Neural crest cell (in vitro differentiated cells): Measurements from ENCODE around the gene PDXP. TPM values are rescaled to one million over a fixed set of nuclear protein-coding genes. Genes with fewer than 3 reads are reported as not detected.
A peak's percentile ranks its signal among the peaks of the same experiment; 100 is the strongest.

Experiments
- DNase-seq: peaks from one replicate; pipeline ENCODE4 v3.0.0; 2021; ENCODE audit warnings: low read depth, mixed read lengths, low spot score
- H3K27ac Mint-ChIP-seq: one replicate; pipeline ENCODE4 v1.8.0; 2021; ENCODE audit warnings: mild to moderate bottlenecking, mixed read lengths; ENCODE audit not compliant: unreplicated experiment
- H3K27me3 Mint-ChIP-seq: 2 replicates; pipeline ENCODE4 v1.8.0; 2021; ENCODE audit warnings: low read depth, mild to moderate bottlenecking, mixed read lengths
- H3K36me3 Mint-ChIP-seq: 2 replicates; pipeline ENCODE4 v1.8.0; 2021; ENCODE audit warnings: low read depth, mild to moderate bottlenecking, mixed read lengths
- H3K4me1 Mint-ChIP-seq: 2 replicates; pipeline ENCODE4 v1.8.0; 2021; ENCODE audit warnings: mixed read lengths
- H3K4me3 Mint-ChIP-seq: one replicate; pipeline ENCODE4 v1.8.0; 2021; ENCODE audit warnings: mild to moderate bottlenecking, mixed read lengths
- H3K9me3 Mint-ChIP-seq: 2 replicates; pipeline ENCODE4 v1.8.0; 2021; ENCODE audit warnings: mixed read lengths
- CTCF ChIP-seq: fragments of 200-600 bp; sonication (generic); conservative IDR thresholded peaks from 2 replicates; pipeline ENCODE4 v1.5.0; 2021; ENCODE audit warnings: antibody characterized with exemption, mild to moderate bottlenecking
- total RNA-seq: library from RNA; stranded (reverse); gene quantifications from 2 replicates; pipeline ENCODE4 v1.2.1, GENCODE V29; 2021

PDXP gene
- total RNA-seq, 1 donor from 2014 or later = 51.5 TPM

GRCh38 chr22:37629928-37630327, 28.6 kb upstream of the PDXP start:
- no peak overlapping the region for H3K27ac Mint-ChIP-seq
- H3K36me3 Mint-ChIP-seq = no peaks in the 10 kb centered on the region
- no peaks in the 10 kb centered on the region for H3K9me3 Mint-ChIP-seq
- no peak overlapping the region for H3K4me3 Mint-ChIP-seq
- peaks cover 24% of the 10 kb centered on the region for H3K4me1 Mint-ChIP-seq
- DNase-seq = no peak
- H3K27me3 Mint-ChIP-seq = peaks cover 4% of the 10 kb centered on the region
- no peak for TF ChIP-seq CTCF

- no peak for DNase-seq
- no peaks in the 10 kb centered on the region for H3K36me3 Mint-ChIP-seq
- H3K9me3 Mint-ChIP-seq = no peaks in the 10 kb centered on the region
- H3K4me3 Mint-ChIP-seq = peak overlapping the region; percentile 68
- H3K27ac Mint-ChIP-seq = no peak overlapping the region
- peaks cover 25% of the 10 kb centered on the region for H3K4me1 Mint-ChIP-seq
- H3K27me3 Mint-ChIP-seq = peaks cover 4% of the 10 kb centered on the region
- no peak for TF ChIP-seq CTCF
These were observed 27.6 kb upstream of the PDXP start for GRCh38 chr22:37630839-37631435.

GRCh38 chr22:37631448-37632173, 26.9 kb upstream of the PDXP start:
- Mint-ChIP-seq H3K4me3 (peak overlapping the region; percentile 68), H3K27ac (peak overlapping the region; percentile 62), H3K9me3 (no peaks in the 10 kb centered on the region), H3K4me1 (peaks cover 29% of the 10 kb centered on the region), H3K36me3 (no peaks in the 10 kb centered on the region), H3K27me3 (peaks cover 4% of the 10 kb centered on the region)
- no peak for DNase-seq
- TF ChIP-seq CTCF = no peak

- no peak for TF ChIP-seq CTCF
- Mint-ChIP-seq H3K27me3 (peaks cover 4% of the 10 kb centered on the region), H3K9me3 (no peaks in the 10 kb centered on the region), H3K36me3 (no peaks in the 10 kb centered on the region), H3K27ac (no peak overlapping the region), H3K4me3 (no peak overlapping the region), H3K4me1 (peaks cover 30% of the 10 kb centered on the region)
- no peak for DNase-seq
These were observed 26.1 kb upstream of the PDXP start for GRCh38 chr22:37632174-37633088.

- peak overlapping the region; percentile 93 for H3K27ac Mint-ChIP-seq
- DNase-seq = no peak
- no peaks in the 10 kb centered on the region for H3K36me3 Mint-ChIP-seq
- H3K27me3 Mint-ChIP-seq = peaks cover 4% of the 10 kb centered on the region
- TF ChIP-seq CTCF = no peak
- no peaks in the 10 kb centered on the region for H3K9me3 Mint-ChIP-seq
- H3K4me3 Mint-ChIP-seq = peak overlapping the region; percentile 87
- H3K4me1 Mint-ChIP-seq = peaks cover 34% of the 10 kb centered on the region
These were observed 25.4 kb upstream of the PDXP start for GRCh38 chr22:37633089-37633624.
